Measurements from ENCODE around the gene GSTT2B.
A peak's percentile ranks its signal among the peaks of the same experiment; 100 is the strongest.

- TF ChIP-seq TAF1 (IDR thresholded peaks at IDR 0.05; ENCODE audit: low read depth, low read length), result no peak
- TF ChIP-seq POLR2A (IDR thresholded peaks at IDR 0.05; ENCODE audit: low read depth, low read length), result peak; percentile 7; the same call in 1 of the 2 replicates
- no peak for TF ChIP-seq POU2F2 (IDR thresholded peaks at IDR 0.05; ENCODE audit: low read depth, low read length)
- TF ChIP-seq POLR2AphosphoS5 (IDR thresholded peaks at IDR 0.05; ENCODE audit: low read depth, low read length), result no peak
These were observed 48.6 kb downstream of the GSTT2B start for GRCh38 chr22:23912293-23912903.
